HPDE6-E6E7 (cell line): ENCODE results near the gene RPGRIP1.
"Not testable (repeated sequence)": the region's sequence is repeated elsewhere in the genome, so short reads cannot be mapped to it uniquely, and the experiment has no call there.

Experiments used
- DNase-seq: peaks from one replicate; pipeline ENCODE4 v3.0.0; 2011; ENCODE audit warnings: missing footprints; ENCODE audit errors: extremely low spot score

RPGRIP1 gene

DNA sequence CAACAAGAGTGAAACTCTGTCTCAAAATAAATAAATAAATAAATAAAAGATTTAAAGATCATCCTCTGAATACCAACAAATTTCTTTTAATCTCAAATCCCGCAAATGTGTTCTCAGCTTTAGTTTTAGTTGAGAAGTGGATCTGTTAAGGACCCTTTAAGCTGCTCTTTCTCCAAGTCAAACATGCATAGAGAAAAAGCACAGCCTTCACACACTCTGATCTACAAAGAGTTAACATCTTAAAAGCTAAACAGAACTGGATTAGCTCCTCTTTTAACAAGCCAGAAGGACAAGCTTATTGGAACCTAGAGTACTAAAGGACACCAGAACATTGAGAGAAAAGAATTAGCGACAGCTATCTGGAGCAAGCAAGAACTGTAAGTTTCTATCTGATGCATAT lies at the start of gene RPGRIP1:
TSS of gene RPGRIP1 (plus strand) at position 301 of the 400 bp plus-strand sequence. CDS start 7,894 bp downstream, outside the sequence.
- no peak for DNase-seq

- DNase-seq: no peak
Observed at GRCh38 chr14:21231020-21231652, 48.7 kb upstream of the RPGRIP1 start.

DNA sequence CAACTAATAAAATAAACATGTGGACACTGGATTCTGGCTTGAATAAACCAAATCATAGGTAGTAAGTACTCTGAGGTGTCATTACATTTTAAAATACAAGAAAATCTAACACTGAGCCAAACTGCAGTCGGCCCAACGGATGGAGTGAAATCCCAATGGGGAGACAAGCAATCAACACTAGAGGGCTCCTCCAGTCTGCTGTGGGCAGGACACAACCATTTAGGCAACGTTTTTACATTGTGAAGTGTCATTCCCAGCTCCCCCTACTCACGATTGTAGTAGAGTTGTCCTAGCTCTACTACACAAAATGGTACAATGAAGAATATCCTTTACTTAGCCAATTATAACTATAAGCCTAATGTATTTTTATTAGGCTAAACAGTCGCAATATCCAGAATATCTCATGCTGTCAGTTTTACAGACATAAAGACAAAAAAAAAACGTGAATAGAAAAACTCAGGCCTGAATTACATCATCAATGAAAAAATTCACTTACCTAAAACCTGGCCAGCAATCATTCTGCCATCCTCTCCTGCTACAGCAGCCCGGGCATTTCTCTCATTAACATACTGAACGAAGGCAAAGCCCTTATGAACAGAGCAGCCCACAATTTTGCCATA lies 46.3 kb upstream of the RPGRIP1 start:
- no peak for DNase-seq

- DNase-seq: no peak
Observed at GRCh38 chr14:21234112-21234511, 45.8 kb upstream of the RPGRIP1 start.

GRCh38 chr14:21236948-21237797 lies 42.7 kb upstream of the RPGRIP1 start:
- DNase-seq: no peak

- DNase-seq: no peak
Observed at GRCh38 chr14:21238823-21239518, 40.9 kb upstream of the RPGRIP1 start.

GRCh38 chr14:21240417-21240816 lies 39.5 kb upstream of the RPGRIP1 start:
- DNase-seq: no peak

DNA sequence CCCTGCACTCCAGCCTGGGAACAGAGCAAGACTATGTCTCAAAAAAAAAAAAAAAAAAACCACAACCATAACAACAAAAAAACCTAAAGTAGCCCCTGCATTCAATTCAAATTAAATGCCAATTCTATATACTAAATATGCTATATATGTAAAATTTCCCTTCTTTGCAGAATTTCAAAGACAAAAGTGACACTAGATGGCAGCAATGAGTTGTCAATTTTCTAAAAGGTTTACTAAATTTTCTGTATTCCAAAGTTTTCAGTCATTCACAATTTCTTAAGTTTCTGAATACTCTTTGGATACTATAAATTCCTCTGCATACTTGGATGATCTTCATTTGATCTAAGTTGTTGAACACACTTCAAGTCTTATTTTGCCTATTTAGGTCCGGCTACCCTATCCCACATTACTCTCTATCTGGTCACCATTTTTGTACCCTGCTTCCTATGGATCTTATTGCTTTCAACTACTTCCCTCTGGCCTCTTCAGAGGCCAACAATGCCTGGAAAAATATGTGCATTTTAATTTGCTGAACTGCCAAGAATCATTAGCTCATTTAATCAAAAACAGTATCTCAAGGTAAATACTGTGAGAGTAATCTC lies 38.6 kb upstream of the RPGRIP1 start:
- DNase-seq: no peak

- DNase-seq: no peak
Observed at GRCh38 chr14:21244544-21244943, 35.3 kb upstream of the RPGRIP1 start.

DNA sequence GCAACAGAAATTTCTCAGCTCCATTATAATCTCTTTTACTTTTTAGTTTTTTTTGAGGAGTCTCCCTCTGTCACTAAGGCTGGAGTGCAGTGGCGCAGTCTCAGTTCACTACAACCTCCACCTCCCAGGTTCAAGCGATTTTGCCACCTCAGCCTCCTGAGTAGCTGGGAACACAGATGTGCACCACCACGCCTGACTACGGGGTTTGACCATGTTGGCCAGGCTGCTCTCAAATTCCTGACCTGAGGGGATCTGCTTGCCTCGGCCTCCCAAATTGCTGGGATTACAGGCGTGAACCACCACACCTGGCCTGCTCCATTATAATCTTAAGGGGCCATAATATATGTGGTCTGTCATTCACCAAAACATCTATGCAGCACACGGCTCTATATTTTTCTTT lies 34.1 kb upstream of the RPGRIP1 start:
- no peak for DNase-seq

GRCh38 chr14:21248338-21248737 lies 31.5 kb upstream of the RPGRIP1 start:
- no peak for DNase-seq

- DNase-seq: no peak
Observed at GRCh38 chr14:21248739-21249411, 31.0 kb upstream of the RPGRIP1 start.

GRCh38 chr14:21251215-21251614 lies 28.7 kb upstream of the RPGRIP1 start:
- DNase-seq: no peak

DNA sequence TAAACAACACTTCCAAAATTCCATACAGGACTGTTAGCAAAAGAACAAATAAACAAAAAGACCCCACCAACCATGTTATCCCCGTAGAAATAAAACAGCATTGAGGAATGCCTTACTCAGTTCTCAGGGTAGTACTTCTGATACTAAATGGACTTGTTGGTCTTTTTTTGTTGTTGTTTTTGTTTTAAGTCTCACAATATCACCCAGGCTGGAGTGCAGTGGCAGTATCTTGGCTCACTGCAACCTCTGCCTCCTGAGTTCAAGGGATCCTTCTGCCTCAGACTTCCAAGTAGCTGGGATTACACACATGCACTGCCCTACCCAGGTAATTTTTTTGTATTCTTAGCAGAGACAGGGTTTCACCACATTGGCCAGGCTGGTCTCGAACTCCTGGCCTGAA lies 27.7 kb upstream of the RPGRIP1 start:
- DNase-seq: no peak

DNA sequence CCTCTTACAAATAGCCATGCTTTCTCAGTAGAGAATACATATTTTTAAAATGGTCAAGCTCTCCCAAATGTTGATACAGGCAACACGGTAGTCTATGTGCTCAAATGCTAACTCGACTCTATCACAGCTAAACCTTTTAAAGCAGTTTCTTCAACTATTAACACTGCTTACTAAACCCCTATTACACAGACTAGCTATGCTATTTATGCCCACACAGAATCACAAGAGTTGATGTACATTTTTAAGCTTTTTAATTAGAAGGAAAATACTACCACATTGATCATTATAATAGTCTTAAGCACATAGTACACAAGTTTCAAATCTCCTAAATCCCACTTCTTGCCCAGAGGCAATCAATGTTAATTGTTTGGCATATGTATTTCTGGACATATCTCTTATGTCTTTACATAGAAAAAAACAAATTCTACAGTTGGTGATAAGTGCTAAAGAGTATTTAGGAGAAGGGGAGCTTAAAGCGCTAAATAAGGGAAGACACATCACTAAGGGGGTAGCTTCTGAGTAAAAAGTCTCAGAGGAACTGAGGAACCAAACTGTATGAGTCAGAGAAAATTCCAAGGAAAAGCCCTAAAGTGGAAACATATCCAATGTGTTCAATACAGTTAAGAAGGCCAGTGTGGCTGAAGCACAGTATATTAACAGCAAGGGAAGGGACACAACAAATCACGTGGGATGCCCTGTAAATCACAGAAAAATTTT lies 24.3 kb upstream of the RPGRIP1 start:
- DNase-seq: no peak

GRCh38 chr14:21256102-21256447 lies 23.8 kb upstream of the RPGRIP1 start:
- not testable (repeated sequence) for DNase-seq

DNA sequence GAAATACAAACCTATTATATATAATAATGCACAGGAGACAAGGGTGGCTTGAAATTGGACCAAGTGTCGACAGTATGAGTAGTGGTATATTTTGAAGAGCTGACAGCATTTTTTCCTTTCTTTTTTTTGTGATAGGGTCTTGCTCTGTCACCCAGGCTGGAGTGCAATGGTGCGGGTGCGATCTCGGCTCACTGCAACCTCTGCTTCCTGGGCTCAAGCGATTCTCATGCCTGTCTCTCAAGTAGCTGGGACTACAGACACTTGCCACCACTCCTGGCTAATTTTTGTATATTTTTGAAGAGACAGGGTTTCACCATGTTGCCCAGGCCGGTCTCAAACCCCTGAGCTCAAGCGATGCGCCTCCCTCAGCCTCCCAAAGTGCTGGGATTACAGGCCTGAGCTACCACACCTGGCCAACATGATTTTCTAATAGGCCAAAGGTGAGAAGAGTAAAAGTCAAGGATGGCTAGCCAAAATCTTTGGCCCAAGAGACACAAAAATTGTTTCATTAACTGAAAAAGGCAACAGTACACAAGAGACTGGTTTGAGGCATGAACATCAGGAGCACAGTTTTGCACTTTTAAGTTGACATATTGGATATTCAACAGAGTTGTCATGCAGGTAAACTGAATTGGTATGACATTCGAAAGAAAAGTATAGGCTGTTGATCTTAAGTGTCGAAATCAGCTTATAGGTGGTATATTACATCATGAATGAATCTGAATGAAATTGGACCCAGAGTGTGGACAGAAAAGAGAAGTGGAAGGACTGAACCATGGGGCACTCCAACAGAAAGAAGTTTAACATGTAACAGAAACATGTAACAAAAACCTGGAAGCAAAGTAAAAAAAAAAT lies 23.1 kb upstream of the RPGRIP1 start:
- no peak for DNase-seq

- no peak for DNase-seq
Observed at GRCh38 chr14:21257394-21257909, 22.4 kb upstream of the RPGRIP1 start.
